Keratinocyte (primary cell): ENCODE results near the gene CCDC178. TPM values are rescaled to one million over a fixed set of nuclear protein-coding genes. Genes with fewer than 3 reads are reported as not detected.

Source experiments
- DNase-seq: peaks from one replicate; pipeline ENCODE4 v3.0.0-alpha.2; 2011; ENCODE audit warnings: low read depth, missing footprints, low spot score
- FAIRE-seq: peaks from 2 replicates; lab custom pipeline; 2011; peaks lifted over from hg19 to GRCh38; lab: Jason Lieb, UNC
- H2AFZ ChIP-seq: 2 replicates; pipeline ENCODE4 v1.6.0; 2012; ENCODE audit warnings: low read length, control low read depth, inconsistent platforms; ENCODE audit not compliant: control insufficient read depth
- H3K27ac ChIP-seq: 2 replicates; pipeline ENCODE4 v1.5.1; 2011; ENCODE audit warnings: low read length; ENCODE audit not compliant: control insufficient read depth, insufficient read depth
- H3K27me3 ChIP-seq: 3 replicates; pipeline ENCODE4 v1.6.0; 2011; ENCODE audit warnings: low read length; ENCODE audit not compliant: control insufficient read depth, insufficient read depth; ENCODE audit errors: extremely low read depth
- H3K36me3 ChIP-seq, 2 experiments: 2 replicates in 1 of 2; 3 replicates in 1 of 2; pipeline ENCODE4 v1.5.1; 2011; ENCODE audit warnings: low read length in 2 of 2, mild to moderate bottlenecking in 1 of 2; ENCODE audit not compliant: control insufficient read depth in 2 of 2, insufficient read depth in 2 of 2; ENCODE audit errors: extremely low read depth in 1 of 2
- H3K4me1 ChIP-seq: 3 replicates; pipeline ENCODE4 v1.5.1; 2011; ENCODE audit warnings: low read length; ENCODE audit not compliant: control insufficient read depth, insufficient read depth; ENCODE audit errors: extremely low read depth
- H3K4me2 ChIP-seq: 3 replicates; pipeline ENCODE4 v1.6.0; 2011; ENCODE audit warnings: low read depth, low read length; ENCODE audit not compliant: control insufficient read depth, insufficient read depth; ENCODE audit errors: extremely low read depth
- H3K4me3 ChIP-seq, 3 experiments: fragments of 200-600 bp in 1 of 3; sonication (generic) in 1 of 3; 2 replicates in 2 of 3; 3 replicates in 1 of 3; pipeline ENCODE4 v1.5.1; 2011 to 2016; ENCODE audit warnings: low read length in 3 of 3, mild to moderate bottlenecking in 3 of 3, control low read depth in 2 of 3, inconsistent platforms in 1 of 3, low read depth in 1 of 3, mixed read lengths in 1 of 3, mixed run types in 1 of 3, moderate library complexity in 1 of 3; ENCODE audit not compliant: control insufficient read depth in 2 of 3, insufficient read depth in 2 of 3; ENCODE audit errors: extremely low read depth in 1 of 3
- H3K79me2 ChIP-seq: 2 replicates; pipeline ENCODE4 v1.6.0; 2012; ENCODE audit warnings: low read length; ENCODE audit not compliant: control insufficient read depth, insufficient read depth
- H3K9ac ChIP-seq: 3 replicates; pipeline ENCODE4 v1.6.0; 2011; ENCODE audit warnings: low read length; ENCODE audit not compliant: control insufficient read depth, insufficient read depth; ENCODE audit errors: extremely low read depth
- H3K9me1 ChIP-seq: 3 replicates; pipeline ENCODE4 v1.6.0; 2011; ENCODE audit warnings: low read length; ENCODE audit not compliant: control insufficient read depth, insufficient read depth; ENCODE audit errors: extremely low read depth
- H3K9me3 ChIP-seq: 2 replicates; pipeline ENCODE4 v1.5.1; 2012; ENCODE audit warnings: low read depth, low read length; ENCODE audit not compliant: control insufficient read depth
- H4K20me1 ChIP-seq: 3 replicates; pipeline ENCODE4 v1.6.0; 2011; ENCODE audit warnings: low read length; ENCODE audit not compliant: control insufficient read depth, insufficient read depth; ENCODE audit errors: extremely low read depth
- CTCF ChIP-seq, 3 experiments: IDR thresholded peaks in 1 of 3; conservative IDR thresholded peaks in 1 of 3; optimal IDR thresholded peaks in 1 of 3; 2 replicates in 2 of 3; 3 replicates in 1 of 3; pipeline versions ENCODE3 to v1.5.1; 2011; ENCODE audit warnings: low read length in 3 of 3, mild to moderate bottlenecking in 3 of 3, moderate library complexity in 2 of 3, control low read depth in 1 of 3, inconsistent platforms in 1 of 3; ENCODE audit not compliant: insufficient read depth in 2 of 3; ENCODE audit errors: extremely low read depth in 1 of 3
- EZH2 ChIP-seq: IDR thresholded peaks from one replicate; pipeline ENCODE4 v1.6.1; 2012; ENCODE audit warnings: inconsistent platforms, mild to moderate bottlenecking, low read length, moderate library complexity
- dilution Hi-C: fragments of 300-500 bp; cut with MboI; formaldehyde crosslinking; loops from one replicate; pipeline ENCODE4 v1.7.0; 2020; ENCODE audit warnings: low sequenced_read_pairs; ENCODE audit not compliant: extremely low pct_ligation_motif_present
- polyA plus RNA-seq, 5 experiments: library from polyadenylated mRNA; depleted of rRNA in 3 of 5; stranded (reverse) in 3 of 5; stranded (forward) in 1 of 5; unstranded in 1 of 5; fragments of >200 nt; gene quantifications; 1 replicate in 1 of 5; 2 replicates in 3 of 5; 3 replicates in 1 of 5; pipeline versions ENCODE4 v1.2.1 to v1.2.3, GENCODE V29; 2011 to 2012; ENCODE audit warnings: missing spikeins in 2 of 5, low read depth in 1 of 5, low replicate concordance in 1 of 5

Gene CCDC178
- polyA plus RNA-seq, 1 donor (not counting 4 experiments of a cell fraction or from before 2014, with no cell fraction given) = 0.14 TPM

GRCh38 chr18:32966141-32966540, 474.4 kb downstream of the CCDC178 start:
- H3K9ac ChIP-seq = no peak overlapping the region
- H3K4me1 ChIP-seq = no peaks in the 10 kb centered on the region
- DNase-seq = no peak
- no peak overlapping the region for H3K4me3 ChIP-seq
- TF ChIP-seq CTCF (optimal IDR thresholded peaks at IDR 0.05 in 1 of 3, IDR thresholded peaks at IDR 0.05 in 1 of 3, conservative IDR thresholded peaks at IDR 0.05 in 1 of 3; ENCODE audit: extremely low read depth in 1 of 3, insufficient read depth in 2 of 3, low read length in 3 of 3) (no peak), EZH2 (no peak)
- H3K27ac ChIP-seq = no peak overlapping the region
- no peaks in the 10 kb centered on the region for H3K27me3 ChIP-seq
- H2AFZ ChIP-seq = no peak overlapping the region
- H4K20me1 ChIP-seq = no peaks in the 10 kb centered on the region
- H3K79me2 ChIP-seq = no peaks in the 10 kb centered on the region
- no peak for FAIRE-seq
- dilution Hi-C loops = no loop called here
- no peaks in the 10 kb centered on the region for H3K9me3 ChIP-seq
- H3K9me1 ChIP-seq = no peaks in the 10 kb centered on the region
- H3K36me3 ChIP-seq = no peaks in the 10 kb centered on the region
- no peak overlapping the region for H3K4me2 ChIP-seq

- Histone ChIP-seq H3K4me2 (no peak overlapping the region), H4K20me1 (no peaks in the 10 kb centered on the region), H2AFZ (no peak overlapping the region), H3K27ac (no peak overlapping the region), H3K9me1 (no peaks in the 10 kb centered on the region), H3K9me3 (no peaks in the 10 kb centered on the region), H3K79me2 (no peaks in the 10 kb centered on the region), H3K9ac (no peak overlapping the region), H3K36me3 (no peaks in the 10 kb centered on the region), H3K4me1 (no peaks in the 10 kb centered on the region), H3K4me3 (no peak overlapping the region), H3K27me3 (no peaks in the 10 kb centered on the region)
- DNase-seq (no peak), FAIRE-seq (no peak)
- dilution Hi-C loops = no loop called here
- TF ChIP-seq CTCF (optimal IDR thresholded peaks at IDR 0.05 in 1 of 3, IDR thresholded peaks at IDR 0.05 in 1 of 3, conservative IDR thresholded peaks at IDR 0.05 in 1 of 3; ENCODE audit: extremely low read depth in 1 of 3, insufficient read depth in 2 of 3, low read length in 3 of 3) (no peak), EZH2 (no peak)
Measured at GRCh38 chr18:32961538-32961937, 479.0 kb downstream of the CCDC178 start.
